Activated CD4-positive, alpha-beta T cell treated with anti-CD3 and anti-CD28 coated beads, Interleukin-2, amount 50 U/mL, for 48 hours (primary cell): ENCODE results near the gene CCR8.
"Not testable (repeated sequence)": the region's sequence is repeated elsewhere in the genome, so short reads cannot be mapped to it uniquely, and the experiment has no call there.

ENCODE experiments used
- DNase-seq, 2 experiments: peaks; one replicate each; pipeline ENCODE4 v3.0.0-alpha.2; 2020

Gene CCR8

DNA sequence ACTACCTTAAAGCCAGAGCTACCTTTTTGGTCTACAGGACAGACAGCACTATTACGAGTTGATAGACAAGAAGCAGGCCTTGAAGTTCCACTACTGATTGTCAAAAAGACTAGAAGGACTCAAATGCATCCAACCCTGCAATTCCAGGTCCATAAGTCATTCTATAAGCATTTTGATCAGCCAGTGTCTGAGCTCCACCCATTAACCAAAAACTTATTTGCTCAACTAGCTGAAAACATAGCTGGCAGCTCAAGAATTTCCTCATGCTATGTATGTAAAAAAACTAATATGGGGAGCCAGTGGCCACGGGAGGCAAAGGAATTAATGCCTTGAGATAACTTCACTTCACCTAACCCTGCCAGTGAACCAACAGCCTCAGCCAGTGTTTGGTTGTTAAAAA, 21.6 kb downstream of the CCR8 start:
- DNase-seq = not testable (repeated sequence)

- DNase-seq = not testable (repeated sequence)
Measured at GRCh38 chr3:39353168-39353927, 23.8 kb downstream of the CCR8 start.

DNA sequence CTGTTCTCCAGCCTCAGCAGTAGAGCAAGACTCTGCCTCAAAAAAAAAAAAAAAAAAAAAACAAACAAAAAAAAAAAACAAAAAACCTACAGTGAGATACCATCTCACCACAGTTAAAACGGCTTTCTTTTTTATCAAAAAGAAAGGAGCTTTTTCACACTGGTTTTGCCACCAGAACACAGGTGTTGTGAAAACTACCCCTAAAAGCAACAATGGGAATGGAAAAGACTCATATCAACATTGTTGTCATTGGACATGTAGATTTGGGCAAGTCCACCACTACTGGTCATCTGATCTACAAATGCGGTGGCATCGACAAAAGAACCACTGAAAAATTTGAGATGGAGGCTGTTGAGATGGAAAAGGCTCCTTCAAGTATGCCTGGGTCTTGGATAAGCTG, 28.8 kb downstream of the CCR8 start:
- no peak for DNase-seq

GRCh38 chr3:39361252-39361927, 31.9 kb downstream of the CCR8 start:
- peak; percentile 45 to 55 for DNase-seq

GRCh38 chr3:39362192-39362591, 32.7 kb downstream of the CCR8 start:
- DNase-seq = no peak

DNA sequence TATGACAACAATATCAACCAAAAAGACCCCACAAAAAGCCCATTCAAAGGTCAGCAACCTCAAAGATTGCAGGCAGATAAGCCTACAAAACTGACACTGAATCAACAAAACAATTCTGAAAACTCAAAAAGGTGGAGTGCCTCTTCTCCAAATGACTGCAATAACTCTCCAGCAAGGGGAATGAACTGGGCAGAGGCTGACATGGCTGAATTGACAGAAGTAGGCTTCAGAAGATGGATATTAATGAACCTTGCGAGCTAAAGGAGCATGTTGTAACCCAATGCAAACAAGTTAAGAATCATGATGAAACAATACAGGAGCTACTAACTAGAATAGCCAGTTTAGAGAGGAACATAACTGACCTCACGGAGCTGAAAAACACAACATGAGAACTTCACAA, 33.3 kb downstream of the CCR8 start:
- DNase-seq = no peak

GRCh38 chr3:39370450-39370849, 40.9 kb downstream of the CCR8 start:
- not testable (repeated sequence) for DNase-seq

DNA sequence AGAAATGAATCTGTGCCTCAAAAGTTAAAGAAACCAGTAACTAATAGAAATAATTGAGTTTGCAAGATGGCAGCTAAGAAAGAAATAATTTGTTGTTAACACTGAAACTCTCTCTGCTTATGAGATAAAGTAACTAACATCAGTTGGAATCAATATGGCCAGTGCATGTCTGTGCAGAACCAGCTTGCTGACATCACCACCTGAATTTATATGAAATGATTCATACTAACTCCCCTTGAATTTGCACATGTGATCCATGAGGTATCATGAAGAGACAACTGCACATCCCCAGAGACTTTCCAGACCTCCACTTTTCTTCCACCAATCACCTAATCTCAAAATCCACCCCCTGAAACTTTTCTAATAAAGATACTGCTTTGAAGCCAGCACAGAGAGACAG, 43.3 kb downstream of the CCR8 start:
- DNase-seq = no peak

- DNase-seq = no peak
Measured at GRCh38 chr3:39376959-39377634, 47.6 kb downstream of the CCR8 start.

GRCh38 chr3:39378088-39378487, 48.6 kb downstream of the CCR8 start:
- DNase-seq = peak; percentile 57 to 72

DNA sequence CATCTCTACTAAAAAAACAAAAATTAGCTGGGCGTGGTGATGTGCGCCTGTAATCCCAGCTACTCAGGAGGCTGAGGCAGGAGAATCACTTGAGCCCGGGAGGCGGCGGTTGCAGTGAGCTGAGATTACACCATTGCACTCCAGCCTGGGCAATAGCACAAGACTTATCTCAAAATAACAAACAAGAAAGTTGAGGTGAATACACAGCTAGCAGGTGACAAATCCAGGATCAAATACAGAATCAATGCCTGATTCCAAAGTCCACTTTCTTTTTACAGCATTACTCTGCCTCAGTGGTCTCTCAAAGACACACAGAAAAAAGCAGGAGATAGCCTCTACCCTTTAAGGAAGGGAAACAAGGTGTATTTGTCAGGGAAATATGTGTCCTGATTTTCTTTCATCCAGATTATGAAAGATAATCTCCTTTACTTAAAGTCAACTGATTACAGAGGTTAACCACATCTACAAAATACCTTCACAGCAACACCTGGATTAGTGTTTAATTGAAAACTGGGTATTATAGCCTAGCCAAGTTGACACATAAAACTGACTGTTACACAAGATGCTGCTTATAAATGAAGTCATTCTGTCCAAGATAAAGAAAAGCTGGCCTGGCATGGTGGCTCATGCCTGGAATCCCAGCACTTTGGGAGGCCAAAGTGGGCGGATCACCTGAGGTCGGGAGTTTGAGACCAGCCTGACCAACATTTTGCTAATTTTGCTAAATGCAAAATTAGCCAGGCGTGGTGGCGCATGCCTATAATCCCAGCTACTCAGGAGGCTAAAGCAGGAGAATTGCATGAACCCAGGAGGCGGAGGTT, 49.7 kb downstream of the CCR8 start:
- no peak for DNase-seq

GRCh38 chr3:39379778-39380155, 50.3 kb downstream of the CCR8 start:
- no peak for DNase-seq

DNA sequence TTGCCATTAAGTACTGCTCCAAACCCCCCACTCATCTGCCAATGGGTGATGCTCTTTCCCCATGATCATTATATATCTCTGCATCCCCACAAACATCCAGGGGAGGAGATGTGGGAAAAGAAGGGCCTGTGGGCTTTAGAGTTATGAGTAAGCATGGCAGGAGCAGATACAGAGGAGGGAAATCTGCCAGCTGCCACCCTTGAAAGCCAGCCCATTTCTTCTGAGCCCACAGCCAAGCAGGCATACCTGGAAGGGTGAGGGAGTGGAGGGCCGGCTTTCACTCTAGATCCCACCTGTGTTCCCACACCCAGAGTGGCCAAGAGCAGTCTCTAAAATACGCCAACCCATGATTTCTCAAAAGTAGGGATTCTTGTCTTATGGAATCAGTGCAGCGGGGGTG, 51.9 kb downstream of the CCR8 start:
- no peak for DNase-seq
